ENCODE measurements around the gene PRPH. TPM values are rescaled to one million over a fixed set of nuclear protein-coding genes. Genes with fewer than 3 reads are reported as not detected.

The PRPH gene
- total RNA-seq, 1 experiment from 2014 or later: 1.4 TPM

- TF ChIP-seq, protein P1, sequence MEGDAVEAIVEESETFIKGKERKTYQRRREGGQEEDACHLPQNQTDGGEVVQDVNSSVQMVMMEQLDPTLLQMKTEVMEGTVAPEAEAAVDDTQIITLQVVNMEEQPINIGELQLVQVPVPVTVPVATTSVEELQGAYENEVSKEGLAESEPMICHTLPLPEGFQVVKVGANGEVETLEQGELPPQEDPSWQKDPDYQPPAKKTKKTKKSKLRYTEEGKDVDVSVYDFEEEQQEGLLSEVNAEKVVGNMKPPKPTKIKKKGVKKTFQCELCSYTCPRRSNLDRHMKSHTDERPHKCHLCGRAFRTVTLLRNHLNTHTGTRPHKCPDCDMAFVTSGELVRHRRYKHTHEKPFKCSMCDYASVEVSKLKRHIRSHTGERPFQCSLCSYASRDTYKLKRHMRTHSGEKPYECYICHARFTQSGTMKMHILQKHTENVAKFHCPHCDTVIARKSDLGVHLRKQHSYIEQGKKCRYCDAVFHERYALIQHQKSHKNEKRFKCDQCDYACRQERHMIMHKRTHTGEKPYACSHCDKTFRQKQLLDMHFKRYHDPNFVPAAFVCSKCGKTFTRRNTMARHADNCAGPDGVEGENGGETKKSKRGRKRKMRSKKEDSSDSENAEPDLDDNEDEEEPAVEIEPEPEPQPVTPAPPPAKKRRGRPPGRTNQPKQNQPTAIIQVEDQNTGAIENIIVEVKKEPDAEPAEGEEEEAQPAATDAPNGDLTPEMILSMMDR (IDR thresholded peaks at IDR 0.05; ENCODE audit: unreplicated experiment): no peak
- POLR2A ChIA-PET: interaction anchor here (0.6 to 1.9 kb wide), 2 partner anchors 15 to 467 kb away, joined by 3 to 4 read pairs; no protein-coding TSS in a partner anchor
- Mint-ChIP-seq H3K27ac (ENCODE audit: low read depth, unreplicated experiment) (no peak overlapping the region), H3K9me3 (ENCODE audit: unreplicated experiment) (no peaks in the 10 kb centered on the region), H3K36me3 (ENCODE audit: insufficient read depth, unreplicated experiment) (peaks cover 7% of the 10 kb centered on the region), H3K4me1 (ENCODE audit: insufficient read depth, unreplicated experiment) (peaks cover 7% of the 10 kb centered on the region), H3K4me3 (ENCODE audit: unreplicated experiment) (no peak overlapping the region), H3K27me3 (ENCODE audit: insufficient read depth, unreplicated experiment) (no peaks in the 10 kb centered on the region)
- CTCF ChIA-PET: interaction anchor here (1.0 to 16.4 kb wide), 6 partner anchors 13 to 228 kb away, joined by 3 to 251 read pairs (median 6); partner anchors contain the start of genes C1QL4, DNAJC22 and TUBA1C
- intact Hi-C loops (cut with micrococcal nuclease): loop anchor here (10.0 kb wide), 1 partner anchor 301 kb away; no protein-coding TSS in a partner anchor
- DNase-seq (ENCODE audit: unreplicated experiment): no peak
- no TSS peak for BruUV-seq (replicated peaks)
Measured at GRCh38 chr12:49283541-49284429, 11.2 kb upstream of the PRPH start.

- peaks cover 7% of the 10 kb centered on the region for H3K36me3 Mint-ChIP-seq (ENCODE audit: insufficient read depth, unreplicated experiment)
- BruUV-seq (replicated peaks): no TSS peak
- intact Hi-C loops (cut with micrococcal nuclease): loop anchor here (5.0 to 10.0 kb wide), 2 partner anchors 53 to 300 kb away; partner anchors contain the start of gene C1QL4
- H3K4me1 Mint-ChIP-seq (ENCODE audit: insufficient read depth, unreplicated experiment): peaks cover under 1% of the 10 kb centered on the region
- TF ChIP-seq, protein P1 (IDR thresholded peaks at IDR 0.05; ENCODE audit: unreplicated experiment): no peak
- no peak overlapping the region for H3K27ac Mint-ChIP-seq (ENCODE audit: low read depth, unreplicated experiment)
- H3K9me3 Mint-ChIP-seq (ENCODE audit: unreplicated experiment): no peaks in the 10 kb centered on the region
- CTCF ChIA-PET: interaction anchor here (0.5 to 16.4 kb wide), 7 partner anchors 12 to 251 kb away, joined by 3 to 251 read pairs (median 5); partner anchors contain the start of genes C1QL4, DNAJC22 and TUBA1C
- H3K27me3 Mint-ChIP-seq (ENCODE audit: insufficient read depth, unreplicated experiment): no peaks in the 10 kb centered on the region
- no peak overlapping the region for H3K4me3 Mint-ChIP-seq (ENCODE audit: unreplicated experiment)
- no peak for DNase-seq (ENCODE audit: unreplicated experiment)
- POLR2A ChIA-PET: interaction anchor here (0.7 to 1.9 kb wide), 2 partner anchors 16 to 215 kb away, joined by 3 to 4 read pairs; no protein-coding TSS in a partner anchor
Measured at GRCh38 chr12:49284672-49285071, 10.3 kb upstream of the PRPH start.

GRCh38 chr12:49287876-49288275, 7.1 kb upstream of the PRPH start:
- ChIA-PET POLR2A (interaction anchor here (0.7 to 2.1 kb wide), 5 partner anchors 19 to 670 kb away, joined by 3 to 14 read pairs (median 4); partner anchors contain the start of gene DNAJC22), CTCF (interaction anchor here (0.7 to 16.4 kb wide), 18 partner anchors 10 to 470 kb away, joined by 3 to 251 read pairs (median 8); partner anchors contain the start of genes C1QL4, DNAJC22 and SPATS2)
- Mint-ChIP-seq H3K36me3 (ENCODE audit: insufficient read depth, unreplicated experiment) (no peaks in the 10 kb centered on the region), H3K4me1 (ENCODE audit: insufficient read depth, unreplicated experiment) (no peaks in the 10 kb centered on the region), H3K27ac (ENCODE audit: low read depth, unreplicated experiment) (no peak overlapping the region), H3K4me3 (ENCODE audit: unreplicated experiment) (no peak overlapping the region), H3K9me3 (ENCODE audit: unreplicated experiment) (no peaks in the 10 kb centered on the region), H3K27me3 (ENCODE audit: insufficient read depth, unreplicated experiment) (no peaks in the 10 kb centered on the region)
- TF ChIP-seq, protein P1 (IDR thresholded peaks at IDR 0.05; ENCODE audit: unreplicated experiment): no peak
- DNase-seq (ENCODE audit: unreplicated experiment): no peak
- intact Hi-C loops (cut with micrococcal nuclease): loop anchor here (1.0 to 10.0 kb wide), 4 partner anchors 49 to 297 kb away; partner anchors contain the start of gene C1QL4
- BruUV-seq (replicated peaks): no TSS peak
